HepG2 (cell line): ENCODE data around the gene OTOP1. TPM values are rescaled to one million over a fixed set of nuclear protein-coding genes. Genes with fewer than 3 reads are reported as not detected.

Experiments used
- ARHGAP35 ChIP-seq: sonication (generic); formaldehyde crosslinking; IDR thresholded peaks from 2 replicates; pipeline ENCODE4 v1.9.0; 2022; ENCODE audit warnings: mild to moderate bottlenecking, inconsistent platforms, moderate library complexity, missing genetic modification reagents, borderline replicate concordance
- ARID2 ChIP-seq: sonication (generic); formaldehyde crosslinking; IDR thresholded peaks from 2 replicates; pipeline ENCODE4 v1.8.1; 2022; ENCODE audit warnings: mild to moderate bottlenecking, missing genetic modification reagents, borderline replicate concordance
- BCL6 ChIP-seq: IDR thresholded peaks from 2 replicates; pipeline ENCODE4 v1.6.1; 2016; ENCODE audit warnings: missing genetic modification reagents, missing compliant biosample characterization
- CBX1 ChIP-seq: IDR thresholded peaks from one replicate; pipeline ENCODE4 v1.6.1; 2016; ENCODE audit warnings: antibody characterized with exemption, low read depth
- CEBPG ChIP-seq: IDR thresholded peaks from 2 replicates; pipeline ENCODE4 v1.6.1; 2016
- ETV6 ChIP-seq: sonication (generic); formaldehyde crosslinking; conservative IDR thresholded peaks from 2 replicates; pipeline ENCODE4 v1.4.0; 2020; ENCODE audit warnings: missing genetic modification reagents
- FOXJ3 ChIP-seq: sonication (generic); formaldehyde crosslinking; IDR thresholded peaks from 2 replicates; pipeline ENCODE4 v1.4.0; 2020; ENCODE audit warnings: missing genetic modification reagents, mild to moderate bottlenecking, borderline replicate concordance
- GZF1 ChIP-seq: sonication (generic); formaldehyde crosslinking; IDR thresholded peaks from 2 replicates; pipeline ENCODE4 v1.5.1; 2020; ENCODE audit warnings: mild to moderate bottlenecking, missing genetic modification reagents
- KAT2B ChIP-seq: fragments of 150-350 bp; IDR thresholded peaks from 2 replicates; pipeline ENCODE4 v1.6.1; 2014; ENCODE audit warnings: low read depth, low read length, borderline replicate concordance
- KMT2A ChIP-seq: sonication (generic); formaldehyde crosslinking; IDR thresholded peaks from 2 replicates; pipeline ENCODE4 v1.4.0; 2020; ENCODE audit warnings: missing genetic modification reagents
- MTA1 ChIP-seq: sonication (generic); formaldehyde crosslinking; IDR thresholded peaks from 2 replicates; pipeline ENCODE4 v1.4.0; 2020; ENCODE audit warnings: missing genetic modification reagents, mild to moderate bottlenecking, borderline replicate concordance
- MYC ChIP-seq: sonication (generic); formaldehyde crosslinking; IDR thresholded peaks from 2 replicates; pipeline ENCODE4 v1.9.0; 2021; ENCODE audit warnings: missing genetic modification reagents, borderline replicate concordance
- NFATC3 ChIP-seq: sonication (generic); formaldehyde crosslinking; IDR thresholded peaks from 2 replicates; pipeline ENCODE4 v1.5.1; 2020; ENCODE audit warnings: mild to moderate bottlenecking, missing genetic modification reagents
- NFRKB ChIP-seq: fragments of 450-650 bp; IDR thresholded peaks from 2 replicates; pipeline ENCODE4 v1.6.1; 2017
- NR1H2 ChIP-seq: sonication (generic); formaldehyde crosslinking; IDR thresholded peaks from 2 replicates; pipeline ENCODE4 v1.8.1; 2022; ENCODE audit warnings: low read depth, missing genetic modification reagents, borderline replicate concordance
- THYN1 ChIP-seq: sonication (generic); formaldehyde crosslinking; IDR thresholded peaks from 2 replicates; pipeline ENCODE4 v1.8.1; 2023; ENCODE audit warnings: low read depth, mild to moderate bottlenecking, moderate library complexity, missing genetic modification reagents, borderline replicate concordance
- ZNF224 ChIP-seq: sonication (generic); formaldehyde crosslinking; IDR thresholded peaks from 2 replicates; pipeline ENCODE4 v1.5.0; 2020; ENCODE audit warnings: mild to moderate bottlenecking, missing genetic modification reagents
- ZNF331 ChIP-seq: sonication (generic); formaldehyde crosslinking; IDR thresholded peaks from 2 replicates; pipeline ENCODE4 v1.4.0; 2020; ENCODE audit warnings: missing genetic modification reagents
- ZNF552 ChIP-seq: sonication (generic); formaldehyde crosslinking; IDR thresholded peaks from 2 replicates; pipeline ENCODE4 v1.9.0; 2022; ENCODE audit warnings: missing genetic modification reagents, mild to moderate bottlenecking, borderline replicate concordance
- polyA plus RNA-seq, 8 experiments: library from polyadenylated mRNA; depleted of rRNA in 3 of 8; stranded (reverse) in 7 of 8; unstranded in 1 of 8; fragments of >200 nt; fragmentation: Illumina TruSeq in 4 of 8; extraction: Trizol in 4 of 8; gene quantifications; 2 replicates each; pipeline versions ENCODE4 v1.2.1 to v1.2.3, GENCODE V29; 2011 to 2016; ENCODE audit warnings: low read depth in 4 of 8, missing spikeins in 1 of 8, mixed read lengths in 1 of 8; ENCODE audit not compliant: insufficient read depth in 1 of 8
- total RNA-seq, 5 experiments: library from RNA; depleted of rRNA; stranded (reverse); fragments of >200 nt; fragmentation: Illumina TruSeq; extraction: Trizol; gene quantifications; 2 replicates each; pipeline ENCODE4 v1.2.3, GENCODE V29; 2016; ENCODE audit warnings: low read depth in 1 of 5
- TF ChIP-seq, protein P1 (sequence below): sonication (generic); formaldehyde crosslinking; conservative IDR thresholded peaks from 2 replicates; pipeline ENCODE4 v1.4.0; 2020; ENCODE audit warnings: missing genetic modification reagents
- TF ChIP-seq, protein P2 (sequence below): sonication (generic); formaldehyde crosslinking; IDR thresholded peaks from 2 replicates; pipeline ENCODE4 v1.4.0; 2020; ENCODE audit warnings: missing genetic modification reagents
- TF ChIP-seq, protein P3 (sequence below): IDR thresholded peaks from 2 replicates; pipeline ENCODE4 v1.6.1; 2016
- TF ChIP-seq, protein P4 (sequence below): IDR thresholded peaks from 2 replicates; pipeline ENCODE4 v1.6.1; 2016

Gene OTOP1
- total and polyA plus RNA-seq, 2 of the 13 experiments (the other 11 are each of a cell fraction or from before 2014, with no cell fraction given), result not detected

DNA sequence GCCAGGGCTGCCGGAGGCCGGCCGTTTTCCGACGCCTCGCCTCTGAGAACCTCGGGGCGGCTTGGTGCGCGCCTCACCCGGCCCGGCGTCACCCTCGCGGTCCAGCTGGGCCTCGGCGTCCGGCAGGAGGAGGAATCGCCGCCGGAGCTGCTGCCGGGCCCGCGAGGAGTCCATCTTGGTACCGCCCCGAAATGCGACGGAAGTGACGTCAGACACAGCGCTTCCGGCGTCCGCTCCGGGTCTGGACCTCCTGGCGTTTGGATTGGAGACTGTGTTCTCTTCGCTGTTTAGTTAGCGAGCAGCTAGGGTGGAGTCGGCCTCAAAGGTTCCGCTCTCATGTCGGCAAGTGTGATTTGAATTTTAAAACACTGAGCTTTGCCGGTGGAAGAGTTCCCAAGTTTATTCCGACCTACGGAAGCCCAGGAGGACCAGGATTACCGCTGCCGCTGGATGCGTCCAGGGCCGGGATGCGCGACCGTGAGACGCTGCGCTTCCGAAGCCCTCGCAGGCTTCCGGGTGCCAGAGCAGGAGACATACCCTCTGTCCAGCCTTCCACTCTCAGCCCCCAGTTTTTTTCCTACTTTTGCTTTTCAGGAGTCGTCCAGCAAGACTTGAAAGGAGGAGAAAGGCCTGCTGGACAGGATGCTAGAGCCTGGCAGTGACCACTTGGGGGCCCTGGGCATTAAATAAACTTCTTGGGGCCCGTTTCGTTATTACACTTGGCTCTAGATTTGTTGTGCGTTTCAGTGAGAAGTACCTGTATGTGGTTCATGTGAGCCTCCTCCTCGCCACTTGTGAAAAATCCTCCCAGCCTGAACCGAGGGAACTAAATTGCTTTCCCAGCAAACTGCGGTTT, 21.5 kb upstream of the OTOP1 start, which contains the start of gene TMEM128 (continued):
- TF ChIP-seq MTA1 (CRISPR knock-in tag) (no peak), ARID2 (no peak), KMT2A (CRISPR knock-in tag) (peak; percentile 91), ZNF224 (peak; percentile 59; the same call in 1 of the 2 replicates), ARHGAP35 (CRISPR knock-in tag) (peak; percentile 88; the same call in 1 of the 2 replicates), NFRKB (no peak), ETV6 (CRISPR knock-in tag) (0 out of 2 replicates have a peak, but pooled peaks have one; percentile 44), ZNF331 (CRISPR knock-in tag) (peak; percentile 52), NFATC3 (CRISPR knock-in tag) (no peak), CBX1 (no peak), GZF1 (CRISPR knock-in tag) (no peak), THYN1 (CRISPR knock-in tag) (no peak), NR1H2 (CRISPR knock-in tag) (0 out of 2 replicates have a peak, but pooled peaks have one; percentile 36), BCL6 (CRISPR knock-in tag) (peak; percentile 17; the same call in 1 of the 2 replicates), FOXJ3 (CRISPR knock-in tag) (no peak), KAT2B (no peak), MYC (peak; percentile 76; the same call in 1 of the 2 replicates), CEBPG (peak; percentile 56; the same call in 1 of the 2 replicates), ZNF552 (CRISPR knock-in tag) (peak; percentile 81; the same call in 1 of the 2 replicates)
- TF ChIP-seq, protein P1, sequence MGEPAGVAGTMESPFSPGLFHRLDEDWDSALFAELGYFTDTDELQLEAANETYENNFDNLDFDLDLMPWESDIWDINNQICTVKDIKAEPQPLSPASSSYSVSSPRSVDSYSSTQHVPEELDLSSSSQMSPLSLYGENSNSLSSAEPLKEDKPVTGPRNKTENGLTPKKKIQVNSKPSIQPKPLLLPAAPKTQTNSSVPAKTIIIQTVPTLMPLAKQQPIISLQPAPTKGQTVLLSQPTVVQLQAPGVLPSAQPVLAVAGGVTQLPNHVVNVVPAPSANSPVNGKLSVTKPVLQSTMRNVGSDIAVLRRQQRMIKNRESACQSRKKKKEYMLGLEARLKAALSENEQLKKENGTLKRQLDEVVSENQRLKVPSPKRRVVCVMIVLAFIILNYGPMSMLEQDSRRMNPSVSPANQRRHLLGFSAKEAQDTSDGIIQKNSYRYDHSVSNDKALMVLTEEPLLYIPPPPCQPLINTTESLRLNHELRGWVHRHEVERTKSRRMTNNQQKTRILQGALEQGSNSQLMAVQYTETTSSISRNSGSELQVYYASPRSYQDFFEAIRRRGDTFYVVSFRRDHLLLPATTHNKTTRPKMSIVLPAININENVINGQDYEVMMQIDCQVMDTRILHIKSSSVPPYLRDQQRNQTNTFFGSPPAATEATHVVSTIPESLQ, result no peak
- TF ChIP-seq, protein P2, sequence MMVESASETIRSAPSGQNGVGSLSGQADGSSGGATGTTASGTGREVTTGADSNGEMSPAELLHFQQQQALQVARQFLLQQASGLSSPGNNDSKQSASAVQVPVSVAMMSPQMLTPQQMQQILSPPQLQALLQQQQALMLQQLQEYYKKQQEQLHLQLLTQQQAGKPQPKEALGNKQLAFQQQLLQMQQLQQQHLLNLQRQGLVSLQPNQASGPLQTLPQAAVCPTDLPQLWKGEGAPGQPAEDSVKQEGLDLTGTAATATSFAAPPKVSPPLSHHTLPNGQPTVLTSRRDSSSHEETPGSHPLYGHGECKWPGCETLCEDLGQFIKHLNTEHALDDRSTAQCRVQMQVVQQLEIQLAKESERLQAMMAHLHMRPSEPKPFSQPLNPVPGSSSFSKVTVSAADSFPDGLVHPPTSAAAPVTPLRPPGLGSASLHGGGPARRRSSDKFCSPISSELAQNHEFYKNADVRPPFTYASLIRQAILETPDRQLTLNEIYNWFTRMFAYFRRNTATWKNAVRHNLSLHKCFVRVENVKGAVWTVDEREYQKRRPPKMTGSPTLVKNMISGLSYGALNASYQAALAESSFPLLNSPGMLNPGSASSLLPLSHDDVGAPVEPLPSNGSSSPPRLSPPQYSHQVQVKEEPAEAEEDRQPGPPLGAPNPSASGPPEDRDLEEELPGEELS (CRISPR knock-in tag), result 0 out of 2 replicates have a peak, but pooled peaks have one; percentile 32
- TF ChIP-seq, protein P3, sequence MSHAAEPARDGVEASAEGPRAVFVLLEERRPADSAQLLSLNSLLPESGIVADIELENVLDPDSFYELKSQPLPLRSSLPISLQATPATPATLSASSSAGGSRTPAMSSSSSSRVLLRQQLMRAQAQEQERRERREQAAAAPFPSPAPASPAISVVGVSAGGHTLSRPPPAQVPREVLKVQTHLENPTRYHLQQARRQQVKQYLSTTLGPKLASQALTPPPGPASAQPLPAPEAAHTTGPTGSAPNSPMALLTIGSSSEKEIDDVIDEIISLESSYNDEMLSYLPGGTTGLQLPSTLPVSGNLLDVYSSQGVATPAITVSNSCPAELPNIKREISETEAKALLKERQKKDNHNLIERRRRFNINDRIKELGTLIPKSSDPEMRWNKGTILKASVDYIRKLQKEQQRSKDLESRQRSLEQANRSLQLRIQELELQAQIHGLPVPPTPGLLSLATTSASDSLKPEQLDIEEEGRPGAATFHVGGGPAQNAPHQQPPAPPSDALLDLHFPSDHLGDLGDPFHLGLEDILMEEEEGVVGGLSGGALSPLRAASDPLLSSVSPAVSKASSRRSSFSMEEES (CRISPR knock-in tag), result 0 out of 2 replicates have a peak, but pooled peaks have one; percentile 16
- TF ChIP-seq, protein P4, sequence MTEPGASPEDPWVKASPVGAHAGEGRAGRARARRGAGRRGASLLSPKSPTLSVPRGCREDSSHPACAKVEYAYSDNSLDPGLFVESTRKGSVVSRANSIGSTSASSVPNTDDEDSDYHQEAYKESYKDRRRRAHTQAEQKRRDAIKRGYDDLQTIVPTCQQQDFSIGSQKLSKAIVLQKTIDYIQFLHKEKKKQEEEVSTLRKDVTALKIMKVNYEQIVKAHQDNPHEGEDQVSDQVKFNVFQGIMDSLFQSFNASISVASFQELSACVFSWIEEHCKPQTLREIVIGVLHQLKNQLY (CRISPR knock-in tag), result peak; percentile 43; the same call in 1 of the 2 replicates
